Measurements from ENCODE around the gene ABCF1.
A peak's percentile ranks its signal among the peaks of the same experiment; 100 is the strongest.

Gene ABCF1

GRCh38 chr6:30562470-30563425 is 8.5 kb upstream of the ABCF1 start:
- TF ChIP-seq, protein P1, sequence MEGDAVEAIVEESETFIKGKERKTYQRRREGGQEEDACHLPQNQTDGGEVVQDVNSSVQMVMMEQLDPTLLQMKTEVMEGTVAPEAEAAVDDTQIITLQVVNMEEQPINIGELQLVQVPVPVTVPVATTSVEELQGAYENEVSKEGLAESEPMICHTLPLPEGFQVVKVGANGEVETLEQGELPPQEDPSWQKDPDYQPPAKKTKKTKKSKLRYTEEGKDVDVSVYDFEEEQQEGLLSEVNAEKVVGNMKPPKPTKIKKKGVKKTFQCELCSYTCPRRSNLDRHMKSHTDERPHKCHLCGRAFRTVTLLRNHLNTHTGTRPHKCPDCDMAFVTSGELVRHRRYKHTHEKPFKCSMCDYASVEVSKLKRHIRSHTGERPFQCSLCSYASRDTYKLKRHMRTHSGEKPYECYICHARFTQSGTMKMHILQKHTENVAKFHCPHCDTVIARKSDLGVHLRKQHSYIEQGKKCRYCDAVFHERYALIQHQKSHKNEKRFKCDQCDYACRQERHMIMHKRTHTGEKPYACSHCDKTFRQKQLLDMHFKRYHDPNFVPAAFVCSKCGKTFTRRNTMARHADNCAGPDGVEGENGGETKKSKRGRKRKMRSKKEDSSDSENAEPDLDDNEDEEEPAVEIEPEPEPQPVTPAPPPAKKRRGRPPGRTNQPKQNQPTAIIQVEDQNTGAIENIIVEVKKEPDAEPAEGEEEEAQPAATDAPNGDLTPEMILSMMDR (IDR thresholded peaks at IDR 0.05): no peak
- DNase-seq (ENCODE audit: low spot score): no peak
- Histone ChIP-seq H3K4me3 (no peak overlapping the region), H3K27ac (no peak overlapping the region)

- TF ChIP-seq, protein P1 (IDR thresholded peaks at IDR 0.05): no peak
Measured at GRCh38 chr6:30564114-30564513, 7.1 kb upstream of the ABCF1 start.

DNA sequence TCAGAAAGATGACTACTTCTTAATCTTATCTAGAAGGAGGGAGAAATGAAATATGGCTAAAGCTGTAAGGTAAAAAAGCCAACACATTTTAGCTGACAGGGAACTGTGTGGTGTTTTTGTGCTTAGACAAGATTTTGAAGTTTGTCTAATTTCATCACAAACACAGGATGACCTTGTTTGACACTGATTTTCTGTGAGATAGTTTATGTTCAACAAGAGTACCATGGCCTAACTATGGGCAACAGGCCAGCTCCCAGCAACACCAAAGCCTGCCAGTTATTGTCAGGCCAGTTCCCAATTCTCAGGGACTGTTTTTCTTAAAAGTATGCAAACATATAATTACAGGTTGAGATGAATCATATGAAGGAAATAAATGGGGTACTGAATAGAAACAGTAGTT is 5.5 kb upstream of the ABCF1 start:
- no peak overlapping the region for H3K4me3 ChIP-seq

More at GRCh38 chr6:30564114-30564513, 7.1 kb upstream of the ABCF1 start:
- Histone ChIP-seq H3K27ac (no peak overlapping the region), H3K4me3 (no peak overlapping the region)
- no peak for DNase-seq (ENCODE audit: low spot score)

DNA sequence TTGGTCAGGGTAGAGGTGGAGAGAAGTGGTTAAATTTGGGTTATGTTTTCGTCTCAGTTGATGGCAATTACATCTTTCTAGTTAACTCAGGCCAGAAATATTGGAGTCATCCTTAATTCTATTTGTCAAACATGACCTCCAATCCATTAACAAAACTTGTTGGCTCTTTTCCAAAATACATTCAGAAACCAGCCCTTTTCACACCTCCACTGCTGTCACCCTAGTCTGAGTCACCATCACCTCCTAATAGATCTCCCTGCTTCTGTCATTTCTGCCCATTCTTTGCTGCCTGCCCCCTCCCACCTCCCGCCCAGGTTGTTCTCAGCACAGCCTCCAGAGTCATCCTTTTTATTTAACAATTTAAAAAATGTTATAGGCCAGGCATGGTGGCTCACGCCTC is 3.0 kb upstream of the ABCF1 start:
- Histone ChIP-seq H3K4me3 (no peak overlapping the region), H3K27ac (no peak overlapping the region)
- DNase-seq (ENCODE audit: low spot score): no peak
- TF ChIP-seq, protein P1 (IDR thresholded peaks at IDR 0.05): no peak

More for the DNA sequence above, 5.5 kb upstream of the ABCF1 start:
- H3K27ac ChIP-seq: no peak overlapping the region
- DNase-seq (ENCODE audit: low spot score): no peak
- TF ChIP-seq, protein P1 (IDR thresholded peaks at IDR 0.05): no peak

- TF ChIP-seq, protein P1 (IDR thresholded peaks at IDR 0.05): no peak
Measured at GRCh38 chr6:30570263-30570662, 979 bp upstream of the ABCF1 start.

GRCh38 chr6:30570740-30571074 is 535 bp upstream of the ABCF1 start:
- Histone ChIP-seq H3K4me3 (peak overlapping the region; percentile 82), H3K27ac (peak overlapping the region; percentile 87 to 90)
- DNase-seq (ENCODE audit: low spot score): no peak
- TF ChIP-seq, protein P1 (IDR thresholded peaks at IDR 0.05): no peak

More at GRCh38 chr6:30570263-30570662, 979 bp upstream of the ABCF1 start:
- DNase-seq (ENCODE audit: low spot score): no peak
- Histone ChIP-seq H3K4me3 (peak overlapping the region; percentile 82), H3K27ac (peak overlapping the region; percentile 87 to 90)

GRCh38 chr6:30571762-30572082 is 480 bp downstream of the ABCF1 start:
- H3K4me3 ChIP-seq: peak overlapping the region; percentile 82
- peak overlapping the region; percentile 87 to 90 for H3K27ac ChIP-seq
- TF ChIP-seq, protein P1 (IDR thresholded peaks at IDR 0.05): no peak
- DNase-seq (ENCODE audit: low spot score): no peak

All from coronary artery (tissue), 2 donors.